Measurements from ENCODE around the gene ABL2. TPM values are rescaled to one million over a fixed set of nuclear protein-coding genes. Genes with fewer than 3 reads are reported as not detected.

ABL2 gene
- total RNA-seq, 1 experiment from 2014 or later, result 38.3 TPM

DNA sequence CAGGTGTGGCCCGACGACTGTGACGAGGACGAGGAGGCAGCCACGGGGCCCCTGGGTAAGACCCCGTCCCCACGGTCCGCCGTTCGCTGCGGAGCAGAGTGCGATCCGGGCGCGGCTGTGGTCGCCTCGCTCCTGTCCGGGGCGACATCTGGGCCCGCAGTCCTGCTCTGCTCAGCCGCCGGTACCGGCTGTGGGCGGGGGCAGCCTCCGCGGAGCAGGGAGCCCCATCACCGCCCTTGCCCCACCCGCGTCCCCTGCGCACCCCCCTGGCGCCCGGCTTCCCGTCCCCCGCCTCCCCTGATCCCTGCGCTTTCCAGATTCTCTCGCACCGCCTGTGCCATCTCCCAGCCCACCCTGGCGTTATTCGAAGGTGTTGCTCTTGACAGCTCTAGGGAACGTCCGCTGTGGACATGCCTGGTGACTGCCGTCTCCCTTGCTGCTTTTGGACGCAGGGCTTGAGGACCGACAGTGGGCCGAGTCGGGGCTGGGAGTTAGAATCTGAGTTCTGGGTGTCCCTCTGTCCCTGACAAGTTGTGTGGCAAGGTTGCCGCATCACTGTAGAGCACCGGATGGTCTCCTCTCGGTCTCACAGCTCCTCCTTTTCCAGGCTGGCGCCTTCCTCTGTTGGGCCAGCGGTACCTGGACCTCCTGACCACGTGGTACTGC lies 147.0 kb downstream of the ABL2 start:
- Histone ChIP-seq H3K4me1 (ENCODE audit: control insufficient read depth, insufficient read depth, low read length) (peaks cover 5% of the 10 kb centered on the region; the same call in 1 of the 2 replicates), H3K27me3 (ENCODE audit: control insufficient read depth, insufficient read depth, low read length) (no peaks in the 10 kb centered on the region), H3K36me3 (ENCODE audit: control insufficient read depth, insufficient read depth, low read length) (peaks cover 2% of the 10 kb centered on the region; the same call in 1 of the 2 replicates), H3K9me3 (ENCODE audit: control insufficient read depth, insufficient read depth, low read depth, low read length) (no peaks in the 10 kb centered on the region), H3K4me3 (ENCODE audit: low read depth in 2 of 2, low read length in 2 of 2) (peak overlapping the region; percentile 74 to 85), H3K27ac (ENCODE audit: low read length) (peak overlapping the region; percentile 91)
- ATAC-seq (peak; percentile 44), DNase-seq (ENCODE audit: low read depth, low spot score) (no peak)
- CTCF ChIA-PET, result no interaction called here
- in situ Hi-C loops (cut with HindIII; ENCODE audit: low pct_unique_long_range_greater_than_20kb, low sequenced_read_pairs) (no loop called here), intact Hi-C loops (cut with micrococcal nuclease; ENCODE audit: unreplicated experiment) (loop anchor here (5.0 to 10.0 kb wide), 2 partner anchors 112 to 210 kb away; partner anchors contain the start of gene SOAT1)
- no TSS peak for BruUV-seq (replicated peaks)
- TF ChIP-seq SIN3A (IDR thresholded peaks at IDR 0.05; ENCODE audit: borderline replicate concordance, insufficient read depth, low read depth, low read length) (peak; percentile 24; the same call in 1 of the 2 replicates), TCF7L2 (IDR thresholded peaks at IDR 0.05; ENCODE audit: low read depth, low read length) (no peak)
- TF ChIP-seq, protein P1, sequence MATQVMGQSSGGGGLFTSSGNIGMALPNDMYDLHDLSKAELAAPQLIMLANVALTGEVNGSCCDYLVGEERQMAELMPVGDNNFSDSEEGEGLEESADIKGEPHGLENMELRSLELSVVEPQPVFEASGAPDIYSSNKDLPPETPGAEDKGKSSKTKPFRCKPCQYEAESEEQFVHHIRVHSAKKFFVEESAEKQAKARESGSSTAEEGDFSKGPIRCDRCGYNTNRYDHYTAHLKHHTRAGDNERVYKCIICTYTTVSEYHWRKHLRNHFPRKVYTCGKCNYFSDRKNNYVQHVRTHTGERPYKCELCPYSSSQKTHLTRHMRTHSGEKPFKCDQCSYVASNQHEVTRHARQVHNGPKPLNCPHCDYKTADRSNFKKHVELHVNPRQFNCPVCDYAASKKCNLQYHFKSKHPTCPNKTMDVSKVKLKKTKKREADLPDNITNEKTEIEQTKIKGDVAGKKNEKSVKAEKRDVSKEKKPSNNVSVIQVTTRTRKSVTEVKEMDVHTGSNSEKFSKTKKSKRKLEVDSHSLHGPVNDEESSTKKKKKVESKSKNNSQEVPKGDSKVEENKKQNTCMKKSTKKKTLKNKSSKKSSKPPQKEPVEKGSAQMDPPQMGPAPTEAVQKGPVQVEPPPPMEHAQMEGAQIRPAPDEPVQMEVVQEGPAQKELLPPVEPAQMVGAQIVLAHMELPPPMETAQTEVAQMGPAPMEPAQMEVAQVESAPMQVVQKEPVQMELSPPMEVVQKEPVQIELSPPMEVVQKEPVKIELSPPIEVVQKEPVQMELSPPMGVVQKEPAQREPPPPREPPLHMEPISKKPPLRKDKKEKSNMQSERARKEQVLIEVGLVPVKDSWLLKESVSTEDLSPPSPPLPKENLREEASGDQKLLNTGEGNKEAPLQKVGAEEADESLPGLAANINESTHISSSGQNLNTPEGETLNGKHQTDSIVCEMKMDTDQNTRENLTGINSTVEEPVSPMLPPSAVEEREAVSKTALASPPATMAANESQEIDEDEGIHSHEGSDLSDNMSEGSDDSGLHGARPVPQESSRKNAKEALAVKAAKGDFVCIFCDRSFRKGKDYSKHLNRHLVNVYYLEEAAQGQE (IDR thresholded peaks at IDR 0.05; ENCODE audit: insufficient read depth in 1 of 2, low read depth in 2 of 2, low read length in 1 of 2), result no peak
- POLR2A ChIA-PET, result no interaction called here

DNA sequence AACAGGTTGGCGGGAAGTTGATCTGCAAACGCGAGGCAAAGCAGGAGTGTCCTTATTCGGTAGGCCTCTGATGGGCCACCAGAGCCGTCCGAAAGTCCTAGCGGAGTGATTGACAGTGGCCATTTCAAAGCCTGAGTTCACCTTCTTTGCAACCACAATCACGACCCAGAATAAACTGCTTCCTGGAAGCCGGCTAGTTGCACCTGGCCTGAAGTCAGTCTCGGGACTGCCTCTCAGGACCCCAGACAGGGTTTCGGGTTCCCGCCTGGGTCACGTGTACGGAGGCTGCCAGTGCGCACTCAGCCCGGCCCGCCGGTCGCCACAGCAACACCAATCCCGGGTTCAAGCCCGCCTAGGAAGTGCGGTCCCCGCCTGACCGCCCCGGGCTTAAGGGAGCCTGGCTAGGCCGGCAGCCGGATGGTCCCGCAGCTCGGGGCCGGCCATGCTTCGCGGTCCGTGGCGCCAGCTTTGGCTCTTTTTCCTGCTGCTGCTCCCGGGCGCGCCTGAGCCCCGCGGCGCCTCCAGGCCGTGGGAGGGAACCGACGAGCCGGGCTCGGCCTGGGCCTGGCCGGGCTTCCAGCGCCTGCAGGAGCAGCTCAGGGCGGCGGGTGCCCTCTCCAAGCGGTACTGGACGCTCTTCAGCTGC lies 147.7 kb downstream of the ABL2 start, which contains the start of gene TOR3A:
TOR3A (plus strand) TSS at position 384 of the 646 bp plus-strand sequence; CDS start at position 443, 59 bp downstream.
- ChIA-PET POLR2A (interaction anchor here (0.7 kb wide), 1 partner anchor 170 kb away, joined by 11 read pairs; no protein-coding TSS in a partner anchor), CTCF (no interaction called here)
- intact Hi-C loops (cut with micrococcal nuclease; ENCODE audit: unreplicated experiment) (loop anchor here (2.0 to 10.0 kb wide), 3 partner anchors 113 to 287 kb away; partner anchors contain the start of gene SOAT1), in situ Hi-C loops (cut with HindIII; ENCODE audit: low pct_unique_long_range_greater_than_20kb, low sequenced_read_pairs) (no loop called here)
- ATAC-seq, result peak; percentile 95
- H3K36me3 ChIP-seq (ENCODE audit: control insufficient read depth, insufficient read depth, low read length), result peaks cover 2% of the 10 kb centered on the region; the same call in 1 of the 2 replicates
- H3K27me3 ChIP-seq (ENCODE audit: control insufficient read depth, insufficient read depth, low read length), result no peaks in the 10 kb centered on the region
- H3K4me1 ChIP-seq (ENCODE audit: control insufficient read depth, insufficient read depth, low read length), result peaks cover 5% of the 10 kb centered on the region; the same call in 1 of the 2 replicates
- DNase-seq (ENCODE audit: low read depth, low spot score), result peak; percentile 54
- H3K4me3 ChIP-seq (ENCODE audit: low read depth in 2 of 2, low read length in 2 of 2), result peak within 1 kb of the TSS; percentile 74 to 85
- no TSS peak for BruUV-seq (replicated peaks)
- TF ChIP-seq, protein P1 (IDR thresholded peaks at IDR 0.05; ENCODE audit: insufficient read depth in 1 of 2, low read depth in 2 of 2, low read length in 1 of 2), result 0 out of 4 replicates have a peak, but pooled peaks of 1 of the 2 experiments have one; percentile 43
- TF ChIP-seq, protein P2, sequence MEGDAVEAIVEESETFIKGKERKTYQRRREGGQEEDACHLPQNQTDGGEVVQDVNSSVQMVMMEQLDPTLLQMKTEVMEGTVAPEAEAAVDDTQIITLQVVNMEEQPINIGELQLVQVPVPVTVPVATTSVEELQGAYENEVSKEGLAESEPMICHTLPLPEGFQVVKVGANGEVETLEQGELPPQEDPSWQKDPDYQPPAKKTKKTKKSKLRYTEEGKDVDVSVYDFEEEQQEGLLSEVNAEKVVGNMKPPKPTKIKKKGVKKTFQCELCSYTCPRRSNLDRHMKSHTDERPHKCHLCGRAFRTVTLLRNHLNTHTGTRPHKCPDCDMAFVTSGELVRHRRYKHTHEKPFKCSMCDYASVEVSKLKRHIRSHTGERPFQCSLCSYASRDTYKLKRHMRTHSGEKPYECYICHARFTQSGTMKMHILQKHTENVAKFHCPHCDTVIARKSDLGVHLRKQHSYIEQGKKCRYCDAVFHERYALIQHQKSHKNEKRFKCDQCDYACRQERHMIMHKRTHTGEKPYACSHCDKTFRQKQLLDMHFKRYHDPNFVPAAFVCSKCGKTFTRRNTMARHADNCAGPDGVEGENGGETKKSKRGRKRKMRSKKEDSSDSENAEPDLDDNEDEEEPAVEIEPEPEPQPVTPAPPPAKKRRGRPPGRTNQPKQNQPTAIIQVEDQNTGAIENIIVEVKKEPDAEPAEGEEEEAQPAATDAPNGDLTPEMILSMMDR (IDR thresholded peaks at IDR 0.05), result no peak
- TF ChIP-seq POLR2AphosphoS5 (IDR thresholded peaks at IDR 0.05; ENCODE audit: low read depth, low read length), result peak; percentile 85
- TF ChIP-seq TCF7L2 (IDR thresholded peaks at IDR 0.05; ENCODE audit: low read depth, low read length), result no peak
- peak; percentile 81; the same call in 1 of the 2 replicates for TF ChIP-seq SIN3A (IDR thresholded peaks at IDR 0.05; ENCODE audit: borderline replicate concordance, insufficient read depth, low read depth, low read length)
- no peaks in the 10 kb centered on the region for H3K9me3 ChIP-seq (ENCODE audit: control insufficient read depth, insufficient read depth, low read depth, low read length)
- H3K27ac ChIP-seq (ENCODE audit: low read length), result peak within 1 kb of the TSS; percentile 91

Data from Panc1 (cell line).